Measurements from ENCODE around the gene ZNF23. TPM values are rescaled to one million over a fixed set of nuclear protein-coding genes. Genes with fewer than 3 reads are reported as not detected.

ZNF23 gene
- total RNA-seq, 2 donors from 2014 or later, result 2.8 to 4.8 TPM

DNA sequence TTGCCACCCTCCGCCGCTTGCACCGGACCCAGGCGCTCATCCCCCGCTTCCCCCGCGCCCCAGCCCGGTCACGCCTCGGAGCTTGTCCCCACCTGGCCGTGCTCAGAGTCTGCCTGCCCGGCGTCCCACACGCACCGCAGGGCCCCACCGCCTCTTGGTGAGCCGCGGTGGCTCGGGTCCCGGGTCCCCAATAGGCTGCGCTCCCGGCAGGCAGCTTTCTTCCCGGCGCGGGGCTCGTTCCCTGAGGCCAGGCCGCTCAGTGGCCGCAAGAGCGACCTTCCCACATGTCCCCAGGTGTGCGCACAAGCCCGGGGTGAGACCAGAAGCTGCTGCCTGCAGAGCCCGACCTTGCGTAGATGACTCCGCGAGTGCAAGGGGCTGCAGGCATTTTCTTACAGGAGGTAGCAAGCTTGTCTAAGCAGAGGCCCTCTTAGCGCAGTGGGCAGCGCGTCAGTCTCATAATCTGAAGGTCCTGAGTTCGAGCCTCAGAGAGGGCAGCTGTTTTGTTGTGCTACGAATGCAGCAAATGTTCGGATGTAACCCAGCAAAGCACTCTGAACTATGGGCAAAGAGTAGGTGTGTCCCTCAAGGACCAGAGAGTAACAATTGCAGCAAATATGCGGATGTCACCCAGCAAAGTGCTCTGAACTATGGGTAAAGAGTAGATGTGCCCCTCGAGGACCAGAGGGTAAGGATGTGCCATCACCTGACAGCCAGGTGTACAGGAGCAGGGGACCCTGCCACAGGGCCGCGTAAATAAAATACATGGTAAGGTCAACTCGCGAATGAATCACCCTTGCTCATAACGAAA lies 35.8 kb downstream of the ZNF23 start:
- no peak overlapping the region for H3K27ac ChIP-seq
- H3K4me3 ChIP-seq, result no peak overlapping the region
- no peak for DNase-seq (ENCODE audit: low spot score)
- TF ChIP-seq, protein P1, sequence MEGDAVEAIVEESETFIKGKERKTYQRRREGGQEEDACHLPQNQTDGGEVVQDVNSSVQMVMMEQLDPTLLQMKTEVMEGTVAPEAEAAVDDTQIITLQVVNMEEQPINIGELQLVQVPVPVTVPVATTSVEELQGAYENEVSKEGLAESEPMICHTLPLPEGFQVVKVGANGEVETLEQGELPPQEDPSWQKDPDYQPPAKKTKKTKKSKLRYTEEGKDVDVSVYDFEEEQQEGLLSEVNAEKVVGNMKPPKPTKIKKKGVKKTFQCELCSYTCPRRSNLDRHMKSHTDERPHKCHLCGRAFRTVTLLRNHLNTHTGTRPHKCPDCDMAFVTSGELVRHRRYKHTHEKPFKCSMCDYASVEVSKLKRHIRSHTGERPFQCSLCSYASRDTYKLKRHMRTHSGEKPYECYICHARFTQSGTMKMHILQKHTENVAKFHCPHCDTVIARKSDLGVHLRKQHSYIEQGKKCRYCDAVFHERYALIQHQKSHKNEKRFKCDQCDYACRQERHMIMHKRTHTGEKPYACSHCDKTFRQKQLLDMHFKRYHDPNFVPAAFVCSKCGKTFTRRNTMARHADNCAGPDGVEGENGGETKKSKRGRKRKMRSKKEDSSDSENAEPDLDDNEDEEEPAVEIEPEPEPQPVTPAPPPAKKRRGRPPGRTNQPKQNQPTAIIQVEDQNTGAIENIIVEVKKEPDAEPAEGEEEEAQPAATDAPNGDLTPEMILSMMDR (IDR thresholded peaks at IDR 0.05), result no peak
- no peaks in the 10 kb centered on the region for H3K36me3 ChIP-seq
- H3K9me3 ChIP-seq, result peaks cover 0 to 12% of the 10 kb centered on the region in 2 donors
- H3K27me3 ChIP-seq, result peaks cover 0 to 8% of the 10 kb centered on the region in 2 donors
- no peaks in the 10 kb centered on the region for H3K4me1 ChIP-seq

DNA sequence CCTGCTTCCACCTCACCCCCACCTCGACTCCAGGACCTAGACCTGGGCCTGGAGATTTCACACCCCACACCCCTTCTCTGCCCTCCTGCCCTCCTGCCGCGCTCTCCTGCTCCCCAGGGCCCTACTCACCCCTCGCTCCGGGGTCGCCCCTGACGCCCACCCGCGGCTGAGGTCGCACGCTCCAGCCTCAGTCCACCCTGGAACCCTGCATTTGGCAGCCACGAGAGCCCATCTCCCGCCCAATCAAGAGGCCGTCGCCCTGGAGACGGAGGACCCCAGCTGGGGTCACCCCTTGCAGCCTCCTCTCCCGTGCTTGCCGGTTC lies 36.3 kb downstream of the ZNF23 start:
- Histone ChIP-seq H3K9me3 (peaks cover 0 to 12% of the 10 kb centered on the region in 2 donors), H3K27ac (no peak overlapping the region), H3K27me3 (peaks cover 0 to 8% of the 10 kb centered on the region in 2 donors), H3K4me1 (no peaks in the 10 kb centered on the region), H3K36me3 (no peaks in the 10 kb centered on the region), H3K4me3 (no peak overlapping the region)
- TF ChIP-seq, protein P1 (IDR thresholded peaks at IDR 0.05), result no peak
- DNase-seq (ENCODE audit: low spot score), result no peak

DNA sequence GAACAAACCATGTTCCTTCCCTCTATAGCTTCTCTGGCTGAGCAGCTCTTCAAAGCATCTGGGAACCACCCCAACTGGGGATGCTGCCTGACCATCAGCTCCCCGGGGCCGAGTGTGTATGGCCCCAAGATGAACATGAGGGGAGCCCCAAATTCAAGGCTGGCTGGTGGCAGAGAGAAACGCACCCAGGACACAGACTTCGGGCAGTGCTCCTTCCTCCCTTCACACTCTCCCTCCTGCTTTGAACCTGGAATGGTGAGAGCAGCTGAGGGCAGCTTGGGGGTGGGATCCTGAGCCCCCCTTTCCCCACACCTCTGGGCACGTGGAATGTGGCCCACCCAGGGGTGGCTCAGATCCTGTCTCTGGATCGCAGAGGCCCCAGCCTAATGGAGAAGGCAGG lies 37.4 kb downstream of the ZNF23 start:
- TF ChIP-seq, protein P1 (IDR thresholded peaks at IDR 0.05), result no peak
- Histone ChIP-seq H3K27me3 (peaks cover 0 to 8% of the 10 kb centered on the region in 2 donors), H3K9me3 (peaks cover 0 to 12% of the 10 kb centered on the region in 2 donors), H3K27ac (no peak overlapping the region), H3K4me1 (no peaks in the 10 kb centered on the region), H3K36me3 (no peaks in the 10 kb centered on the region), H3K4me3 (no peak overlapping the region)
- DNase-seq (ENCODE audit: low spot score), result no peak

DNA sequence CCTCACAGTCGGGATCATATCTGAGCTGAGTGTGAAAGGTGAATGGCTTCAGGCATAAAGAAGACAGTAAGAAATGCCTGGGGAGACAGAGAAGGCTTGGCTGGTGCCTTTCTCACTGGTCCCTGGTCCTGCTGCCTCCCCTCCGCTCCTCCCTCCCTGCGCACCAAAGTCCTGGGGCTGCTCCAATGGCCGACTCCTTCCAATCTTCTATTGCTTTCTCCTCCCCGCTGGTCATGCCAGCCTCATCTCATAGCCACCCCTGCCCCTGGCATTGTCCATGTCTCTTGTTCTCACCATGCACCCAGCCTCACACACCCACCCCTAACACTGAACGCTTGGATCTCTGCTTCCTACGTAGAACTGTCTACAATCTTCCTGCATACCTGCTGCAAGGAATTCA lies 38.2 kb downstream of the ZNF23 start:
- TF ChIP-seq, protein P1 (IDR thresholded peaks at IDR 0.05), result no peak
- DNase-seq (ENCODE audit: low spot score), result no peak
- H3K36me3 ChIP-seq, result no peaks in the 10 kb centered on the region
- H3K4me3 ChIP-seq, result no peak overlapping the region
- no peak overlapping the region for H3K27ac ChIP-seq
- peaks cover 0 to 11% of the 10 kb centered on the region in 2 donors for H3K9me3 ChIP-seq
- H3K4me1 ChIP-seq, result no peaks in the 10 kb centered on the region
- peaks cover 0 to 8% of the 10 kb centered on the region in 2 donors for H3K27me3 ChIP-seq

DNA sequence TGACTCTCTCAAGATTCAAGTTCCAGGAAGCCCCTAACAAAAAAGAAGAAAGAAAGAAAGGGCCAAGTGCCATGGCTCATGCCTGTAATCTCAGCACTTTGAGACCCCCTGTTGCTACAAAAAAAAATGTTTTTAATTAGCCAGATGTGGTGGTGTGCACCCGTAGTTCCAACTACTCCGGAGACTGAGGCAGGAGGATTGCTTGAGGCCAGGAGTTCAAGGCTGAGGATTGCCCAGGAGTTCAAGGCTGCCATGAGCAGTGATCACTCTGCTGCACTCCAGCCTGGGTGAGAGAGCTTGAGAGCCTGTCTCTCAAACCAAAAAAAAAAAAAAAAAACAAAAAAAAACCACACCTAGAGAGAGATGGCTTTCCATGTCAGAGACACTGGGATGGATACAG lies 39.0 kb downstream of the ZNF23 start:
- TF ChIP-seq, protein P1 (IDR thresholded peaks at IDR 0.05), result no peak
- DNase-seq (ENCODE audit: low spot score), result no peak
- Histone ChIP-seq H3K36me3 (no peaks in the 10 kb centered on the region), H3K27me3 (peaks cover 0 to 8% of the 10 kb centered on the region in 2 donors), H3K9me3 (peaks cover 0 to 2% of the 10 kb centered on the region in 2 donors), H3K4me3 (no peak overlapping the region), H3K27ac (no peak overlapping the region), H3K4me1 (no peaks in the 10 kb centered on the region)

DNA sequence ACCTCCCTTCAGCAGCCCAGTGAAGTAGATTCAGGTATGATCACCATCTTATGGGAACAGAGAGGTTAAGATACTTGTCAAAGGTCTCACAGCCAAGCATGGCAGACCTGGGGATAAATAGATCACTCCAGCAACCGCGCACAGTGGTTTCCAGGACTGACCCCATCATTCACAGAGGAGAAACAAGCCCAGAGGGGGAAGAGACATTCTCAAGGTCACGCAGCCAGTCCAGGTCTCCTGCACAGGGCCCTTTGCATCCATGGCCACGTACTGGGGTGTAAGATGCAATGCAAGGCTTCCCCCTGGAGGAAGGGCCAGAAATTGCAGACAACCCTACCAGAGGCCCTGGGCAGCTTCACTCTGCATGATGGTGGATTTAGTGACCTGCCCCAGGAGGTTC lies 40.1 kb downstream of the ZNF23 start:
- no peaks in the 10 kb centered on the region for H3K9me3 ChIP-seq
- peaks cover 0 to 8% of the 10 kb centered on the region in 2 donors for H3K27me3 ChIP-seq
- no peaks in the 10 kb centered on the region for H3K36me3 ChIP-seq
- no peaks in the 10 kb centered on the region for H3K4me1 ChIP-seq
- no peak for DNase-seq (ENCODE audit: low spot score)
- TF ChIP-seq, protein P1 (IDR thresholded peaks at IDR 0.05), result no peak
- H3K4me3 ChIP-seq, result no peak overlapping the region
- no peak overlapping the region for H3K27ac ChIP-seq

Data from right atrium auricular region (tissue), 2 donors.